Esophagus squamous epithelium (tissue), 4 donors: Measurements from ENCODE around the gene PAGR1.

ENCODE experiments used
- POLR2A ChIP-seq, 4 donors: fragments of 450-650 bp; IDR thresholded peaks; one replicate each; pipeline ENCODE4 v1.6.1; 2017; ENCODE audit warnings: antibody characterized with exemption in 4 of 4, mild to moderate bottlenecking in 4 of 4, moderate library complexity in 3 of 4
- TF ChIP-seq, protein P1 (sequence below), 6 experiments: fragments of 450-650 bp in 4 of 6; fragments of 200-600 bp in 2 of 6; sonication (generic) in 2 of 6; IDR thresholded peaks; one replicate each; pipeline ENCODE4 v1.5.1; 2016 to 2019; ENCODE audit warnings: antibody characterized with exemption in 6 of 6, mild to moderate bottlenecking in 4 of 6, moderate library complexity in 4 of 6

DNA sequence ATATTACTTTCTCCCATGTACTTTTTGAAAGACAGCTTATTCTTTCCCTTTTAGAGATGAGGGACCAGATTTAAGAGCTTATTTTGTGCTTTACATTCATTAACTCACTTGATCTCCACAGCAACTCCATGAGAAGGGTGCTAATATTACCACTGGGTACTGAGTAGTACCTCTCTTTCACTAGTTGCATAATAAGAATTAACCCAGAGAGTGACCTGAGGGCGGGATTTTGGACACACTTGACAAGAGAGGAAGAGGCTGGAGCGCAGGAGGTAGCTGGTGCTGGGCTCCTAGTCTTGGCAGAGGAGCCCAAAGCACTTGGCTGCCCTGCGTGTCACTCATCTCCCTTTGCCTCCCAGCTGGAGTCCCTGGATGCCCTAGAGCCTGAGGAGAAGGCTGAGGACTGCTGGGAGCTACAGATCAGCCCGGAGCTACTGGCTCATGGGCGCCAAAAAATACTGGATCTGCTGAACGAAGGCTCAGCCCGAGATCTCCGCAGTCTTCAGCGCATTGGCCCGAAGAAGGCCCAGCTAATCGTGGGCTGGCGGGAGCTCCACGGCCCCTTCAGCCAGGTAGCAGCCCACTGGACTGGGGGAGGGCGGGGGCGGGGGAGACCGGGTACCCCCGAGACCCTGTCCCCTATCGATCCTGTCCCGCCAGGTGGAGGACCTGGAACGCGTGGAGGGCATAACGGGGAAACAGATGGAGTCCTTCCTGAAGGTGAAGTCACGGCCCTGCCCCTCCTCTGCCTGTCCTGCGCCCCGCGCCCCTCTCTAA is 11.3 kb upstream of the PAGR1 start:
- TF ChIP-seq, protein P1, sequence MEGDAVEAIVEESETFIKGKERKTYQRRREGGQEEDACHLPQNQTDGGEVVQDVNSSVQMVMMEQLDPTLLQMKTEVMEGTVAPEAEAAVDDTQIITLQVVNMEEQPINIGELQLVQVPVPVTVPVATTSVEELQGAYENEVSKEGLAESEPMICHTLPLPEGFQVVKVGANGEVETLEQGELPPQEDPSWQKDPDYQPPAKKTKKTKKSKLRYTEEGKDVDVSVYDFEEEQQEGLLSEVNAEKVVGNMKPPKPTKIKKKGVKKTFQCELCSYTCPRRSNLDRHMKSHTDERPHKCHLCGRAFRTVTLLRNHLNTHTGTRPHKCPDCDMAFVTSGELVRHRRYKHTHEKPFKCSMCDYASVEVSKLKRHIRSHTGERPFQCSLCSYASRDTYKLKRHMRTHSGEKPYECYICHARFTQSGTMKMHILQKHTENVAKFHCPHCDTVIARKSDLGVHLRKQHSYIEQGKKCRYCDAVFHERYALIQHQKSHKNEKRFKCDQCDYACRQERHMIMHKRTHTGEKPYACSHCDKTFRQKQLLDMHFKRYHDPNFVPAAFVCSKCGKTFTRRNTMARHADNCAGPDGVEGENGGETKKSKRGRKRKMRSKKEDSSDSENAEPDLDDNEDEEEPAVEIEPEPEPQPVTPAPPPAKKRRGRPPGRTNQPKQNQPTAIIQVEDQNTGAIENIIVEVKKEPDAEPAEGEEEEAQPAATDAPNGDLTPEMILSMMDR (IDR thresholded peaks at IDR 0.05), result no peak
- TF ChIP-seq POLR2A (IDR thresholded peaks at IDR 0.05), result no peak
